Lower lobe of right lung (tissue), 2 donors: ENCODE measurements around the gene THSD8. TPM values are rescaled to one million over a fixed set of nuclear protein-coding genes. Genes with fewer than 3 reads are reported as not detected.
A peak's percentile ranks its signal among the peaks of the same experiment; 100 is the strongest.

Experiments
- ATAC-seq, 2 donors: fragments of 200-7000 bp; cut with Tn5 transposase; one replicate each; pipeline ENCODE4 v1.9.1; 2020 to 2022; ENCODE audit warnings: mild to moderate bottlenecking in 2 of 2, moderate library complexity in 2 of 2
- DNase-seq: peaks from one replicate; pipeline ENCODE4 v3.0.0-alpha.2; 2020
- H3K27ac ChIP-seq: fragments of 200-600 bp; one replicate; pipeline ENCODE4 v1.8.0; 2022
- H3K27me3 ChIP-seq: fragments of 200-600 bp; one replicate; pipeline ENCODE4 v1.8.0; 2022; ENCODE audit warnings: low read depth
- H3K36me3 ChIP-seq: fragments of 200-600 bp; one replicate; pipeline ENCODE4 v1.8.0; 2022; ENCODE audit warnings: mild to moderate bottlenecking
- H3K4me1 ChIP-seq: fragments of 200-600 bp; one replicate; pipeline ENCODE4 v1.8.0; 2022
- H3K4me3 ChIP-seq: fragments of 200-600 bp; one replicate; pipeline ENCODE4 v1.8.0; 2022; ENCODE audit warnings: mild to moderate bottlenecking
- H3K9me3 ChIP-seq: fragments of 200-600 bp; one replicate; pipeline ENCODE4 v1.8.0; 2022
- CTCF ChIP-seq: fragments of 200-600 bp; IDR thresholded peaks from one replicate; pipeline ENCODE4 v1.8.0; 2022; ENCODE audit warnings: antibody characterized with exemption, mild to moderate bottlenecking
- intact Hi-C: fragments of 100-400 bp; cut with DNase I; formaldehyde crosslinking; loops from one replicate; pipeline ENCODE4 v1.11.0; 2022
- total RNA-seq: library from RNA; stranded (reverse); fragmentation: NEBNext Ultra II Directional; extraction: Animal tissue kit (Norgen Biotek cat#: 25700); gene quantifications from one replicate; pipeline ENCODE4 v1.2.1, GENCODE V29; 2021
- donor health status: DM: no; HTN: yes; CAD: no; lungs with severe emphysema.

The THSD8 gene
- total RNA-seq, 1 donor from 2014 or later: 1.5 TPM

GRCh38 chr19:12759686-12760085, 42.2 kb upstream of the THSD8 start:
- no peak overlapping the region for H3K27ac ChIP-seq
- DNase-seq (no peak), ATAC-seq (no peak)
- peaks cover 11% of the 10 kb centered on the region for H3K4me1 ChIP-seq
- H3K9me3 ChIP-seq: no peaks in the 10 kb centered on the region
- H3K27me3 ChIP-seq: no peaks in the 10 kb centered on the region
- peaks cover 20% of the 10 kb centered on the region for H3K36me3 ChIP-seq
- intact Hi-C loops: loop anchor here (10.0 kb wide), 1 partner anchor 85 kb away; no protein-coding TSS in a partner anchor
- no peak for TF ChIP-seq CTCF
- no peak overlapping the region for H3K4me3 ChIP-seq

- Histone ChIP-seq H3K27me3 (no peaks in the 10 kb centered on the region), H3K36me3 (peaks cover 37% of the 10 kb centered on the region), H3K27ac (no peak overlapping the region), H3K9me3 (no peaks in the 10 kb centered on the region), H3K4me3 (no peak overlapping the region), H3K4me1 (peaks cover 5% of the 10 kb centered on the region)
- no peak for DNase-seq
- TF ChIP-seq CTCF: no peak
- ATAC-seq: no peak
- intact Hi-C loops: loop anchor here (10.0 kb wide), 1 partner anchor 82 kb away; no protein-coding TSS in a partner anchor
These were observed 38.8 kb upstream of the THSD8 start for GRCh38 chr19:12763100-12763499.

GRCh38 chr19:12764698-12765097, 37.2 kb upstream of the THSD8 start:
- intact Hi-C loops: loop anchor here (10.0 kb wide), 1 partner anchor 80 kb away; no protein-coding TSS in a partner anchor
- no peak for TF ChIP-seq CTCF
- Histone ChIP-seq H3K4me1 (peaks cover 5% of the 10 kb centered on the region), H3K27me3 (no peaks in the 10 kb centered on the region), H3K4me3 (no peak overlapping the region), H3K9me3 (no peaks in the 10 kb centered on the region), H3K27ac (no peak overlapping the region), H3K36me3 (peaks cover 39% of the 10 kb centered on the region)
- ATAC-seq (no peak), DNase-seq (no peak)

GRCh38 chr19:12766051-12766521, 35.8 kb upstream of the THSD8 start:
- Histone ChIP-seq H3K27me3 (no peaks in the 10 kb centered on the region), H3K4me1 (peaks cover 5% of the 10 kb centered on the region), H3K9me3 (no peaks in the 10 kb centered on the region), H3K27ac (peak overlapping the region; percentile 44), H3K4me3 (peak overlapping the region; percentile 59), H3K36me3 (peaks cover 43% of the 10 kb centered on the region)
- intact Hi-C loops: loop anchor here (10.0 kb wide), 1 partner anchor 79 kb away; no protein-coding TSS in a partner anchor
- peak; percentile 96 for TF ChIP-seq CTCF
- ATAC-seq (peak; percentile 83 to 93), DNase-seq (peak; percentile 93)

GRCh38 chr19:12767150-12767549, 34.7 kb upstream of the THSD8 start:
- Histone ChIP-seq H3K27me3 (no peaks in the 10 kb centered on the region), H3K4me3 (no peak overlapping the region), H3K27ac (no peak overlapping the region), H3K4me1 (peaks cover 5% of the 10 kb centered on the region), H3K36me3 (peaks cover 45% of the 10 kb centered on the region), H3K9me3 (no peaks in the 10 kb centered on the region)
- intact Hi-C loops: loop anchor here (10.0 kb wide), 1 partner anchor 78 kb away; no protein-coding TSS in a partner anchor
- TF ChIP-seq CTCF: no peak
- ATAC-seq: no peak
- DNase-seq: no peak
